Jurkat, Clone E6-1 (cell line): ENCODE results near the gene PIK3CB. TPM values are rescaled to one million over a fixed set of nuclear protein-coding genes. Genes with fewer than 3 reads are reported as not detected.
A peak's percentile ranks its signal among the peaks of the same experiment; 100 is the strongest.

ENCODE experiments used
- DNase-seq: peaks from one replicate; pipeline ENCODE4 v3.0.0-alpha.2; 2011; ENCODE audit warnings: low read depth, low spot score
- H3K4me3 ChIP-seq: 2 replicates; pipeline ENCODE4 v1.5.1; 2011; ENCODE audit warnings: mild to moderate bottlenecking, low read length, control low read depth, moderate library complexity
- polyA plus RNA-seq: library from polyadenylated mRNA; unstranded; fragments of >200 nt; gene quantifications from one replicate; pipeline ENCODE4 v1.2.1, GENCODE V29; 2012; ENCODE audit warnings: missing spikeins; ENCODE audit not compliant: insufficient read length, insufficient read depth

PIK3CB gene
- 14.1 TPM for polyA plus RNA-seq

GRCh38 chr3:138834596-138835396 is at the start of gene PIK3CB:
TSS of gene PIK3CB (minus strand) at chr3:138834928. CDS start at chr3:138759343, 75,585 bp downstream.
- peak within 1 kb of the TSS; percentile 52 for H3K4me3 ChIP-seq
- peak; percentile 48 for DNase-seq

DNA sequence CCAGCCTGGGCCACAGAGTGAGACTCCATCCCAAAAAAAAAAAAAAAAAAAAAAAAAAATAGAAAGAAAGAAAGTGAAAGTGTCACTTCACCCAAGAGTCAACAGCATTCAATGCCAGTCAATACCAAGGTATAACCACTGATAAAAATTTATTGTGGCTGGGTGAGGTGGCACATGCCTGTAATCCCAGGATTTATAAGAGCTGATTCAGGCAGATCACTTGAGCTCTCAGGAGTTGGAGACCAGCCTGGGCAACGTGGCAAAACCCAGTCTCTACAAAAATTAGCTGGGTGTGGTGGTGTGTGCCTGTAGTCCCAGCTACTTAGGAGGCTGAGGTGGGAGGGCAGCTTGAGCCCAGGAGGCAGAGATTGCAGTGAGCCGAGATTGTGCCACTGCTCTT is 46.5 kb upstream of the PIK3CB start:
- DNase-seq = no peak
- H3K4me3 ChIP-seq = no peak overlapping the region

DNA sequence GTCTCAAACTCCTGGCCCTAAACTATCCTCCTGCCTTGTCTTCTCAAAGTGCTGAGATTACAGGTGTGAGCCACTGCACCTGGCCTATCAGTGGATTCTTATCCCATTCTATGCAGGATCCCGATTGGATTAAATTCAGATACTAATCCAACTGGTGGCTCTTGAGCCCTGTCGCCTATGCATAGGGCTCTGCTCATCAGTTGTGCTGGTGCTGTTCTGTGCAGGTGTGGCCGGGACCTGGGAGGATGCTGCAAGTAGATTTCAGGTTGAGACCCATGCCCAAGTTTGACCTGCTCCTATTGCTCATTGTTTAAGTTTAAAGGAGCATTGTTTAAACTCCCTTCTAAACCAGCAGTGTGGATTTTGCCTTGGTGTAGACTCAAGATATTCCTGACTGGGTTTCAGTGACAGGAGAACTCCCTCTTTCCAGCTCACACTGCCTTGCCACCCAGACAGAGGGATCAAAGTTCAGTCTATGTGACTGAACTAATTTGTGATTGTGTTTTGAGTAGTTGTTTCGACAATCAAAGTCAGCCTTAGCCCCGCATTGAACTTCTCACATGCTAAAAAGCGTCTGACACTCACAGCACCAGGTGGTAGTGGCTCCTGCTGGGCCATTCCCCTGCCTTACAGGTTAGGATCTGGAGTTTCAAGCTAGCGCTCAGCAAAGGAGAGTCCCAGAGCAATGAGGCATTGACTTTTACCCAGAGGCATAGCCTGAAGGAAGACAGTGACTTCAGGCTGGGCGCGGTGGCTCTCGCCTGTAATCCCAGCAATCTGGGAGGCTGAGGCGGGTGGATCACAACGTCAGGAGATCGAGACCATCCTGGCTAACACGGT is 45.0 kb upstream of the PIK3CB start:
- no peak overlapping the region for H3K4me3 ChIP-seq
- DNase-seq = no peak

- no peak overlapping the region for H3K4me3 ChIP-seq
- DNase-seq = no peak
Observed at GRCh38 chr3:138877226-138877625, 42.5 kb upstream of the PIK3CB start.

GRCh38 chr3:138875754-138876664 is 41.3 kb upstream of the PIK3CB start:
- no peak overlapping the region for H3K4me3 ChIP-seq
- DNase-seq = no peak

- H3K4me3 ChIP-seq = no peak overlapping the region
- no peak for DNase-seq
Observed at GRCh38 chr3:138875096-138875753, 40.5 kb upstream of the PIK3CB start.

DNA sequence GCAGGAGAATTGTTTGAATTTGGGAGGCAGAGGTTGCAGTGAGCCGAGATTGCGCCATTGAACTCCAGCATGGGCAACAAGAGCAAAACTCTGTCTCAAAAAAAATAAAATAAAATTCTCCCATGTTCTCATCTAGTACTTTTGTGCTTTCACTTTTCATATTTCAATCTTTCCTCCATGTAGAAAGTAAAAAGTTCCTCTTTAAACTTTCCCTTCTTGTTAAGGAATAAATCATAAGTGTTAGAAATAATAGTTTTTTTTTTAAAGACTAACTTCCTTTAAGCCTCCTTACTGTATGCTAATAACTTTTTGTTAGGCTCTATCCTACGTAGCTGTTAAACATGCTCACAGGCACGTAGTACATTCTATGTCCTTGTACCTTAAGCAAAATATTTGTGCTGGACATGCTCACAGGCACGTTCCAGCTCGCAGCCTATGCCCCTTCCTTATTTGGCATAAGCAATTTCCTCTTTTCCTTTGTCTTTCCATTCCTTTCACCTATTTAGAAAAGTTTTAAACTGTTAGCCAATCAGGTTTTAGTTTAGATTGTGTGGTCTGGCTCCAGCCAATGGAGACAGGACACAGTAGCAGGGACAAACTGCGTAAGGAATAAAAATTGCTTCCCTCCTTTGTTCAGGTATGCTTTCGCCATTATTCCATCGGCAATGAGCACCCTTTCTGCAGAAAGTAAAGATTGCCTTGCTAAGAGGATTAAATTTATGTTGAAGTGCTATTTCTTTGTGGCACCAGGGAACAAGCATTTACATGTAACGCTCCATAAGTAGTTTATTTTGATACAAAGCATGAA is 38.9 kb upstream of the PIK3CB start:
- no peak for DNase-seq
- H3K4me3 ChIP-seq = no peak overlapping the region

GRCh38 chr3:138872632-138873031 is 37.9 kb upstream of the PIK3CB start:
- no peak for DNase-seq
- H3K4me3 ChIP-seq = no peak overlapping the region

GRCh38 chr3:138867996-138868395 is 33.3 kb upstream of the PIK3CB start:
- DNase-seq = no peak
- no peak overlapping the region for H3K4me3 ChIP-seq

DNA sequence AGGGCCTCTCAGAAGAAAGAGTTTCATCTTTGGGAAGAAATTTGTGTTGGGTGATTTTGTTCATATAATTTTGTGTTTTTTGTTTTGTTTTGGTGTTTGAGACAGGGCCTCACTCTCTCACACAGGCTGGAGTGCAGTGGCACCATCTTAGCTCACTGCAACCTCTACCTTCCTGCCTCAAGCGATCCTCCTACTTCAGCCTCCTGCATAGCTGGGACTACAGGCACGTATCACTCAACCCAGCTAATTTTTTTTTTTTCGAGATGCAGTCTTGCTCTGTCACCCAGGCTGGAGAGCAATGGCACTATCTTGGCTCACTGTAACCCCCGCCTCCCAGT is 29.0 kb upstream of the PIK3CB start:
- DNase-seq = no peak
- no peak overlapping the region for H3K4me3 ChIP-seq

GRCh38 chr3:138862924-138863775 is 28.4 kb upstream of the PIK3CB start:
- no peak for DNase-seq
- no peak overlapping the region for H3K4me3 ChIP-seq

DNA sequence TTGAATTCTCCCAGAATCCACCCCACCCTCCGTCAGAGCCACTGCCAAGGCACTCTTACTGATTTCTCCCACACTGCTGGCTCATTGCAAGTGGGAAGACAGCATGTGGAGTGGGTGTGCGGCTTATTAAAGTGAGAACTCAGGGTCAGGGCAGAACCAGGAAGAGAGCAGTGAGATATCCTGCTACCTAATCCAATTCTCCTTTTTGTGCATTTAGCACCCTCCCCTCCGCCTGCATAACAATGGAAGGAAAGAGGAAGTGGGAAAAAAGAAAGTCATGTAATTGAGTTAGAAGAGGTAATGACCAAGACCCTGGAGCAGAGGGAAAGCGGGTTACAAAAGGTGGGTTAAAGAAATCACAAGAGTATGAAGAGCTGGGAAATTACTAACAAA is 27.8 kb upstream of the PIK3CB start:
- no peak for DNase-seq
- H3K4me3 ChIP-seq = no peak overlapping the region

DNA sequence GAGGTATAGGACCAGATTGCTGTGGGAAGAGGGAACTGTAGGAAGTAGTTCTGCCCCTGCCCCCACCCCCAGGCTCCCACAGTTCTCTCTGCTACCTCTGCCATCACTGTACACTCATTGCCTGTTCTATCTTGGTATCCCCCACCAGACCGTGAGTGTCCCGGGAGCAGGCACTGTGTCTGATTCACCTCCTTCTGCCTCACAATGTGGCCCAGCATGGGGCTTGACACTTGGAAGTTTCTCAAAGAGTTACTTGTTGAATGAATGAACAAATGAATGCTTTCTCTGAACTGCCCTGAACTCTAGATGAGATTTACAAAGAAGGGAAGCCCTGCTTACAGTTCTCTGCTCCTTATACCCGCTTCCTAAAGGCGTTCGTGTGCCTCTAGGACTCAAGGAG is 27.1 kb upstream of the PIK3CB start:
- no peak for DNase-seq
- H3K4me3 ChIP-seq = no peak overlapping the region

- DNase-seq = no peak
- no peak overlapping the region for H3K4me3 ChIP-seq
Observed at GRCh38 chr3:138856799-138857198, 22.1 kb upstream of the PIK3CB start.

GRCh38 chr3:138854940-138855339 is 20.2 kb upstream of the PIK3CB start:
- no peak overlapping the region for H3K4me3 ChIP-seq
- DNase-seq = no peak

GRCh38 chr3:138854204-138854603 is 19.5 kb upstream of the PIK3CB start:
- DNase-seq = no peak

GRCh38 chr3:138850151-138850550 is 15.4 kb upstream of the PIK3CB start:
- no peak for DNase-seq
- no peak overlapping the region for H3K4me3 ChIP-seq

More at GRCh38 chr3:138854204-138854603, 19.5 kb upstream of the PIK3CB start:
- no peak overlapping the region for H3K4me3 ChIP-seq
